HCT116 (cell line): ENCODE results near the gene BRAT1. TPM values are rescaled to one million over a fixed set of nuclear protein-coding genes. Genes with fewer than 3 reads are reported as not detected.

Source experiments
- ATAC-seq: fragments of 200-7000 bp; cut with Tn5 transposase; 2 replicates; pipeline ENCODE4 v1.9.1; 2020; ENCODE audit warnings: mild to moderate bottlenecking, moderate library complexity
- BruUV-seq: library from RNA; stranded (reverse); fragments of 400-500 nt; replicated peaks from 2 replicates; lab custom pipeline; 2021; lab: Mats Ljungman, UMichigan
- CTCF ChIA-PET: fragments of 300-600 bp; sonication (Branson Sonifier 250); formaldehyde crosslinking; loops from one replicate; lab custom pipeline; 2021; ENCODE audit warnings: antibody characterized with exemption; lab: Charles Lee
- POLR2A ChIA-PET: fragments of 300-600, 350-600 bp; sonication (Branson Sonifier 250); formaldehyde crosslinking; loops from one replicate; lab custom pipeline; 2021; ENCODE audit warnings: antibody characterized with exemption; lab: Charles Lee
- RAD21 ChIA-PET, 2 experiments: fragments of 300-600 bp; sonication (Branson Sonifier 250); formaldehyde crosslinking; loops; one replicate each; lab custom pipeline; 2023; ENCODE audit warnings: low total read pairs in 2 of 2; ENCODE audit not compliant: uncharacterized antibody in 2 of 2, unreplicated experiment in 2 of 2, low non-redundant PET in 1 of 2; lab: Charles Lee
- DNase-seq: peaks from one replicate; pipeline ENCODE4 v3.0.0-alpha.2; 2010; ENCODE audit warnings: low read depth, low spot score
- H2AFZ ChIP-seq: fragments of 200-600 bp; shearing (Covaris generic), sonication (generic); 2 replicates; pipeline ENCODE4 v1.6.1; 2017; ENCODE audit warnings: low read depth, mixed run types, mixed read lengths, antibody characterized with exemption, low read length; ENCODE audit not compliant: poor library complexity, severe bottlenecking
- H3K27ac ChIP-seq: 2 replicates; pipeline ENCODE4 v1.5.1; 2012; ENCODE audit warnings: low read depth, low read length
- H3K27me3 ChIP-seq: fragments of 200-600 bp; sonication (generic); 2 replicates; pipeline ENCODE4 v1.6.1; 2016; ENCODE audit warnings: mixed run types, low read length, mixed read lengths; ENCODE audit not compliant: insufficient read depth
- H3K36me3 ChIP-seq, 2 experiments: fragments of 200-500 bp in 1 of 2; fragments of 200-600 bp in 1 of 2; sonication (Bioruptor generic) in 1 of 2; sonication (generic) in 1 of 2; 2 replicates each; pipeline versions ENCODE4 v1.5.1 to v1.6.1; 2014 to 2016; ENCODE audit warnings: low read length in 2 of 2, inconsistent platforms in 1 of 2, mixed read lengths in 1 of 2, mixed run types in 1 of 2; ENCODE audit not compliant: insufficient read depth in 2 of 2, control insufficient read depth in 1 of 2
- H3K4me1 ChIP-seq, 2 experiments: fragments of 200-600 bp in 1 of 2; sonication (generic) in 1 of 2; 2 replicates each; pipeline versions ENCODE4 v1.5.1 to v1.6.1; 2012 to 2017; ENCODE audit warnings: low read length in 2 of 2, inconsistent platforms in 1 of 2, mild to moderate bottlenecking in 1 of 2, mixed read lengths in 1 of 2, mixed run types in 1 of 2, moderate library complexity in 1 of 2; ENCODE audit not compliant: insufficient read depth in 2 of 2, control insufficient read depth in 1 of 2
- H3K4me2 ChIP-seq: fragments of 200-600 bp; sonication (generic); 2 replicates; pipeline ENCODE4 v1.6.1; 2017; ENCODE audit warnings: mixed run types, low read length, mixed read lengths
- H3K4me3 ChIP-seq, 2 experiments: fragments of 200-600 bp in 1 of 2; sonication (generic) in 1 of 2; replicated peaks in 1 of 2; 2 replicates each; pipeline ENCODE4 v1.5.1; 2011 to 2016; ENCODE audit warnings: low read length in 2 of 2, control low read depth in 1 of 2, low read depth in 1 of 2, mild to moderate bottlenecking in 1 of 2, mixed read lengths in 1 of 2, mixed run types in 1 of 2
- H3K79me2 ChIP-seq: fragments of 200-600 bp; sonication (generic); 2 replicates; pipeline ENCODE4 v1.6.1; 2017; ENCODE audit warnings: mild to moderate bottlenecking, mixed run types, low read length, moderate library complexity, mixed read lengths; ENCODE audit not compliant: insufficient read depth
- H3K9ac ChIP-seq: fragments of 200-600 bp; sonication (generic); 2 replicates; pipeline ENCODE4 v1.6.1; 2016; ENCODE audit warnings: low read length, mixed read lengths
- H3K9me2 ChIP-seq: fragments of 200-600 bp; sonication (generic), shearing (Covaris generic); 2 replicates; pipeline ENCODE4 v1.6.1; 2017; ENCODE audit warnings: mixed run types, mild to moderate bottlenecking, moderate library complexity; ENCODE audit not compliant: insufficient read depth
- H3K9me3 ChIP-seq, 2 experiments: fragments of 200-500 bp in 1 of 2; fragments of 200-600 bp in 1 of 2; sonication (Bioruptor generic) in 1 of 2; sonication (generic) in 1 of 2; 2 replicates each; pipeline ENCODE4 v1.6.1; 2014 to 2017; ENCODE audit warnings: low read length in 2 of 2, mixed read lengths in 2 of 2, inconsistent platforms in 1 of 2, low read depth in 1 of 2, mild to moderate bottlenecking in 1 of 2, mixed run types in 1 of 2, moderate library complexity in 1 of 2; ENCODE audit not compliant: control insufficient read depth in 1 of 2, insufficient read depth in 1 of 2
- H4K20me1 ChIP-seq: fragments of 200-600 bp; sonication (generic), shearing (Covaris generic); 2 replicates; pipeline ENCODE4 v1.6.1; 2017; ENCODE audit warnings: mixed run types, mild to moderate bottlenecking, moderate library complexity; ENCODE audit not compliant: insufficient read depth
- CBX3 ChIP-seq: IDR thresholded peaks from 2 replicates; pipeline ENCODE4 v1.6.1; 2012; ENCODE audit warnings: low read depth
- CEBPB ChIP-seq: IDR thresholded peaks from 2 replicates; pipeline ENCODE4 v1.6.1; 2012; ENCODE audit warnings: low read depth
- EGR1 ChIP-seq: IDR thresholded peaks from 2 replicates; pipeline ENCODE4 v1.6.1; 2012; ENCODE audit warnings: low read depth
- JUND ChIP-seq: IDR thresholded peaks from 2 replicates; pipeline ENCODE4 v1.6.1; 2012
- MAX ChIP-seq: IDR thresholded peaks from 2 replicates; pipeline ENCODE4 v1.6.1; 2012
- POLR2A ChIP-seq: IDR thresholded peaks from 2 replicates; pipeline ENCODE4 v1.7.0; 2011; ENCODE audit warnings: borderline replicate concordance; ENCODE audit not compliant: insufficient read depth, insufficient read length; ENCODE audit errors: extremely low read depth
- POLR2AphosphoS5 ChIP-seq: IDR thresholded peaks from 2 replicates; pipeline ENCODE4 v1.6.1; 2011; ENCODE audit warnings: mild to moderate bottlenecking, low read depth, low read length, moderate library complexity
- RAD21 ChIP-seq: IDR thresholded peaks from 2 replicates; pipeline ENCODE4 v1.6.1; 2012; ENCODE audit warnings: low read depth, mild to moderate bottlenecking
- SIN3A ChIP-seq: IDR thresholded peaks from 2 replicates; pipeline ENCODE4 v1.6.1; 2012; ENCODE audit warnings: low read depth
- SP1 ChIP-seq: IDR thresholded peaks from 2 replicates; pipeline ENCODE4 v1.6.1; 2012; ENCODE audit warnings: low read depth
- YY1 ChIP-seq: IDR thresholded peaks from 2 replicates; pipeline ENCODE4 v1.6.1; 2011; ENCODE audit warnings: low read length, low read depth, moderate library complexity, mild to moderate bottlenecking; ENCODE audit not compliant: insufficient replicate concordance; ENCODE audit errors: extremely low read depth
- ZFX ChIP-seq: fragments of 450-650 bp; IDR thresholded peaks from 2 replicates; pipeline ENCODE4 v1.6.1; 2017
- intact Hi-C: fragments of 100-400 bp; cut with micrococcal nuclease; formaldehyde crosslinking; loops from 2 replicates; pipeline ENCODE4 v1.10.0; 2022
- total RNA-seq: library from RNA; stranded (reverse); gene quantifications from one replicate; pipeline ENCODE4 v1.2.1, GENCODE V29; 2021; ENCODE audit not compliant: unreplicated experiment
- TF ChIP-seq, protein P1 (sequence below): IDR thresholded peaks from 2 replicates; pipeline ENCODE4 v1.6.1; 2012; ENCODE audit warnings: low read depth
- TF ChIP-seq, protein P2 (sequence below): IDR thresholded peaks from 2 replicates; pipeline ENCODE4 v1.6.1; 2012
- TF ChIP-seq, protein P3 (sequence below): IDR thresholded peaks from 2 replicates; pipeline ENCODE4 v1.6.1; 2011; ENCODE audit warnings: mild to moderate bottlenecking, low read length, moderate library complexity; ENCODE audit not compliant: insufficient replicate concordance; ENCODE audit errors: extremely low read depth

The BRAT1 gene
- total RNA-seq, 1 experiment from 2014 or later, result 47.6 TPM

GRCh38 chr7:2586326-2587020, 31.1 kb upstream of the BRAT1 start:
- Histone ChIP-seq H3K79me2 (no peaks in the 10 kb centered on the region), H3K36me3 (peaks cover 0 to 2% of the 10 kb centered on the region in 2 experiments; a peak in 1 of 4 replicates), H3K4me1 (no peaks in the 10 kb centered on the region), H2AFZ (no peak overlapping the region), H3K27me3 (no peaks in the 10 kb centered on the region), H3K27ac (no peak overlapping the region), H3K4me3 (no peak overlapping the region), H3K9ac (no peak overlapping the region), H3K9me3 (no peaks in the 10 kb centered on the region), H4K20me1 (no peaks in the 10 kb centered on the region), H3K9me2 (no peaks in the 10 kb centered on the region), H3K4me2 (no peak overlapping the region)
- TF ChIP-seq SIN3A (no peak), YY1 (no peak), RAD21 (no peak), JUND (no peak), MAX (no peak), SP1 (no peak), EGR1 (no peak), POLR2AphosphoS5 (no peak), CBX3 (no peak), CEBPB (no peak), POLR2A (no peak), ZFX (no peak)
- TF ChIP-seq, protein P1, sequence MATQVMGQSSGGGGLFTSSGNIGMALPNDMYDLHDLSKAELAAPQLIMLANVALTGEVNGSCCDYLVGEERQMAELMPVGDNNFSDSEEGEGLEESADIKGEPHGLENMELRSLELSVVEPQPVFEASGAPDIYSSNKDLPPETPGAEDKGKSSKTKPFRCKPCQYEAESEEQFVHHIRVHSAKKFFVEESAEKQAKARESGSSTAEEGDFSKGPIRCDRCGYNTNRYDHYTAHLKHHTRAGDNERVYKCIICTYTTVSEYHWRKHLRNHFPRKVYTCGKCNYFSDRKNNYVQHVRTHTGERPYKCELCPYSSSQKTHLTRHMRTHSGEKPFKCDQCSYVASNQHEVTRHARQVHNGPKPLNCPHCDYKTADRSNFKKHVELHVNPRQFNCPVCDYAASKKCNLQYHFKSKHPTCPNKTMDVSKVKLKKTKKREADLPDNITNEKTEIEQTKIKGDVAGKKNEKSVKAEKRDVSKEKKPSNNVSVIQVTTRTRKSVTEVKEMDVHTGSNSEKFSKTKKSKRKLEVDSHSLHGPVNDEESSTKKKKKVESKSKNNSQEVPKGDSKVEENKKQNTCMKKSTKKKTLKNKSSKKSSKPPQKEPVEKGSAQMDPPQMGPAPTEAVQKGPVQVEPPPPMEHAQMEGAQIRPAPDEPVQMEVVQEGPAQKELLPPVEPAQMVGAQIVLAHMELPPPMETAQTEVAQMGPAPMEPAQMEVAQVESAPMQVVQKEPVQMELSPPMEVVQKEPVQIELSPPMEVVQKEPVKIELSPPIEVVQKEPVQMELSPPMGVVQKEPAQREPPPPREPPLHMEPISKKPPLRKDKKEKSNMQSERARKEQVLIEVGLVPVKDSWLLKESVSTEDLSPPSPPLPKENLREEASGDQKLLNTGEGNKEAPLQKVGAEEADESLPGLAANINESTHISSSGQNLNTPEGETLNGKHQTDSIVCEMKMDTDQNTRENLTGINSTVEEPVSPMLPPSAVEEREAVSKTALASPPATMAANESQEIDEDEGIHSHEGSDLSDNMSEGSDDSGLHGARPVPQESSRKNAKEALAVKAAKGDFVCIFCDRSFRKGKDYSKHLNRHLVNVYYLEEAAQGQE, result no peak
- TF ChIP-seq, protein P2, sequence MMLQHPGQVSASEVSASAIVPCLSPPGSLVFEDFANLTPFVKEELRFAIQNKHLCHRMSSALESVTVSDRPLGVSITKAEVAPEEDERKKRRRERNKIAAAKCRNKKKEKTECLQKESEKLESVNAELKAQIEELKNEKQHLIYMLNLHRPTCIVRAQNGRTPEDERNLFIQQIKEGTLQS, result no peak
- TF ChIP-seq, protein P3, sequence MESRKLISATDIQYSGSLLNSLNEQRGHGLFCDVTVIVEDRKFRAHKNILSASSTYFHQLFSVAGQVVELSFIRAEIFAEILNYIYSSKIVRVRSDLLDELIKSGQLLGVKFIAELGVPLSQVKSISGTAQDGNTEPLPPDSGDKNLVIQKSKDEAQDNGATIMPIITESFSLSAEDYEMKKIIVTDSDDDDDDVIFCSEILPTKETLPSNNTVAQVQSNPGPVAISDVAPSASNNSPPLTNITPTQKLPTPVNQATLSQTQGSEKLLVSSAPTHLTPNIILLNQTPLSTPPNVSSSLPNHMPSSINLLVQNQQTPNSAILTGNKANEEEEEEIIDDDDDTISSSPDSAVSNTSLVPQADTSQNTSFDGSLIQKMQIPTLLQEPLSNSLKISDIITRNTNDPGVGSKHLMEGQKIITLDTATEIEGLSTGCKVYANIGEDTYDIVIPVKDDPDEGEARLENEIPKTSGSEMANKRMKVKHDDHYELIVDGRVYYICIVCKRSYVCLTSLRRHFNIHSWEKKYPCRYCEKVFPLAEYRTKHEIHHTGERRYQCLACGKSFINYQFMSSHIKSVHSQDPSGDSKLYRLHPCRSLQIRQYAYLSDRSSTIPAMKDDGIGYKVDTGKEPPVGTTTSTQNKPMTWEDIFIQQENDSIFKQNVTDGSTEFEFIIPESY, result no peak
- POLR2A ChIA-PET, result no interaction called here
- CTCF ChIA-PET, result no interaction called here
- no TSS peak for BruUV-seq
- intact Hi-C loops, result no loop called here
- ATAC-seq, result no peak
- no peak for DNase-seq
- RAD21 ChIA-PET, result no interaction called here
